MM.1S (cell line): ENCODE measurements around the gene HEMK1.

Source experiments
- EZH2 ChIP-seq: fragments of 300-600 bp; sonication (generic); optimal IDR thresholded peaks from 2 replicates; pipeline ENCODE3; 2017; ENCODE audit warnings: low read depth, mild to moderate bottlenecking, antibody characterized with exemption, low read length, mixed read lengths
- EZH2phosphoT487 ChIP-seq: fragments of 300-600 bp; sonication (generic); IDR thresholded peaks from 2 replicates; pipeline ENCODE4 v1.6.1; 2018; ENCODE audit warnings: antibody characterized with exemption, low read length
- TF ChIP-seq, protein P1 (sequence below): fragments of 300-600 bp; sonication (generic); IDR thresholded peaks from 2 replicates; pipeline ENCODE4 v1.5.1; 2016; ENCODE audit warnings: antibody characterized with exemption, low read length, mixed read lengths

GRCh38 chr3:50551054-50551659, 18.2 kb upstream of the HEMK1 start:
- TF ChIP-seq, protein P1, sequence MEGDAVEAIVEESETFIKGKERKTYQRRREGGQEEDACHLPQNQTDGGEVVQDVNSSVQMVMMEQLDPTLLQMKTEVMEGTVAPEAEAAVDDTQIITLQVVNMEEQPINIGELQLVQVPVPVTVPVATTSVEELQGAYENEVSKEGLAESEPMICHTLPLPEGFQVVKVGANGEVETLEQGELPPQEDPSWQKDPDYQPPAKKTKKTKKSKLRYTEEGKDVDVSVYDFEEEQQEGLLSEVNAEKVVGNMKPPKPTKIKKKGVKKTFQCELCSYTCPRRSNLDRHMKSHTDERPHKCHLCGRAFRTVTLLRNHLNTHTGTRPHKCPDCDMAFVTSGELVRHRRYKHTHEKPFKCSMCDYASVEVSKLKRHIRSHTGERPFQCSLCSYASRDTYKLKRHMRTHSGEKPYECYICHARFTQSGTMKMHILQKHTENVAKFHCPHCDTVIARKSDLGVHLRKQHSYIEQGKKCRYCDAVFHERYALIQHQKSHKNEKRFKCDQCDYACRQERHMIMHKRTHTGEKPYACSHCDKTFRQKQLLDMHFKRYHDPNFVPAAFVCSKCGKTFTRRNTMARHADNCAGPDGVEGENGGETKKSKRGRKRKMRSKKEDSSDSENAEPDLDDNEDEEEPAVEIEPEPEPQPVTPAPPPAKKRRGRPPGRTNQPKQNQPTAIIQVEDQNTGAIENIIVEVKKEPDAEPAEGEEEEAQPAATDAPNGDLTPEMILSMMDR, result no peak
- TF ChIP-seq EZH2, result no peak
- TF ChIP-seq EZH2phosphoT487, result no peak
